ENCODE data around the gene TYW1B.
"Not testable (repeated sequence)": the region's sequence is repeated elsewhere in the genome, so short reads cannot be mapped to it uniquely, and the experiment has no call there.

DNA sequence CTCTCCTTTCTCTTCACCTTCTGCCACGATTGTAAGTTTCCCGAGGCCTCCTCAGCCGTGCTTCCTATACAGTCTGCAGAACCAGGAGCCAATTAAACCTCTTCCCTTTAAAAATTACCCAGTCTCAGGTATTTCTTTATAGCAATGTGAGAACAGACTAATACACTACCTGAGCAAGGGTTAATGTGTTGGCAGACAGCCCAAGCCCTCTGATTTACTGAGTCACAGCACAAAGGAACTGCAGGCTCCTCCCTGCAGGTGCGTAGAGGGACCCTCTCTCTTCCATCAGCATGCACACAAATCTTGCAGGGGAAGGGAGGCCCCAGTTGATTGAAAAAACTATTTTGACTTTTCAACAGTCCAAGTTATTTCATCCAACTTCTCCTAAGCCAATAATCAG lies 271.3 kb downstream of the TYW1B start:
- TF ChIP-seq, protein P1, sequence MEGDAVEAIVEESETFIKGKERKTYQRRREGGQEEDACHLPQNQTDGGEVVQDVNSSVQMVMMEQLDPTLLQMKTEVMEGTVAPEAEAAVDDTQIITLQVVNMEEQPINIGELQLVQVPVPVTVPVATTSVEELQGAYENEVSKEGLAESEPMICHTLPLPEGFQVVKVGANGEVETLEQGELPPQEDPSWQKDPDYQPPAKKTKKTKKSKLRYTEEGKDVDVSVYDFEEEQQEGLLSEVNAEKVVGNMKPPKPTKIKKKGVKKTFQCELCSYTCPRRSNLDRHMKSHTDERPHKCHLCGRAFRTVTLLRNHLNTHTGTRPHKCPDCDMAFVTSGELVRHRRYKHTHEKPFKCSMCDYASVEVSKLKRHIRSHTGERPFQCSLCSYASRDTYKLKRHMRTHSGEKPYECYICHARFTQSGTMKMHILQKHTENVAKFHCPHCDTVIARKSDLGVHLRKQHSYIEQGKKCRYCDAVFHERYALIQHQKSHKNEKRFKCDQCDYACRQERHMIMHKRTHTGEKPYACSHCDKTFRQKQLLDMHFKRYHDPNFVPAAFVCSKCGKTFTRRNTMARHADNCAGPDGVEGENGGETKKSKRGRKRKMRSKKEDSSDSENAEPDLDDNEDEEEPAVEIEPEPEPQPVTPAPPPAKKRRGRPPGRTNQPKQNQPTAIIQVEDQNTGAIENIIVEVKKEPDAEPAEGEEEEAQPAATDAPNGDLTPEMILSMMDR (IDR thresholded peaks at IDR 0.05; ENCODE audit: low read depth, low read length, missing input control), result not testable (repeated sequence)
- TF ChIP-seq, protein P2, sequence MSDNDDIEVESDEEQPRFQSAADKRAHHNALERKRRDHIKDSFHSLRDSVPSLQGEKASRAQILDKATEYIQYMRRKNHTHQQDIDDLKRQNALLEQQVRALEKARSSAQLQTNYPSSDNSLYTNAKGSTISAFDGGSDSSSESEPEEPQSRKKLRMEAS (IDR thresholded peaks at IDR 0.05), result not testable (repeated sequence)
- not testable (repeated sequence) for TF ChIP-seq RAD21 (IDR thresholded peaks at IDR 0.05); EGR1 (IDR thresholded peaks at IDR 0.05; ENCODE audit: low read depth in 2 of 2); YY1 (IDR thresholded peaks at IDR 0.05); HNF4G (IDR thresholded peaks at IDR 0.05); TAF1 (conservative IDR thresholded peaks at IDR 0.05); GABPA (IDR thresholded peaks at IDR 0.05 in 1 of 2, conservative IDR thresholded peaks at IDR 0.05 in 1 of 2)
- TF ChIP-seq, protein P3, sequence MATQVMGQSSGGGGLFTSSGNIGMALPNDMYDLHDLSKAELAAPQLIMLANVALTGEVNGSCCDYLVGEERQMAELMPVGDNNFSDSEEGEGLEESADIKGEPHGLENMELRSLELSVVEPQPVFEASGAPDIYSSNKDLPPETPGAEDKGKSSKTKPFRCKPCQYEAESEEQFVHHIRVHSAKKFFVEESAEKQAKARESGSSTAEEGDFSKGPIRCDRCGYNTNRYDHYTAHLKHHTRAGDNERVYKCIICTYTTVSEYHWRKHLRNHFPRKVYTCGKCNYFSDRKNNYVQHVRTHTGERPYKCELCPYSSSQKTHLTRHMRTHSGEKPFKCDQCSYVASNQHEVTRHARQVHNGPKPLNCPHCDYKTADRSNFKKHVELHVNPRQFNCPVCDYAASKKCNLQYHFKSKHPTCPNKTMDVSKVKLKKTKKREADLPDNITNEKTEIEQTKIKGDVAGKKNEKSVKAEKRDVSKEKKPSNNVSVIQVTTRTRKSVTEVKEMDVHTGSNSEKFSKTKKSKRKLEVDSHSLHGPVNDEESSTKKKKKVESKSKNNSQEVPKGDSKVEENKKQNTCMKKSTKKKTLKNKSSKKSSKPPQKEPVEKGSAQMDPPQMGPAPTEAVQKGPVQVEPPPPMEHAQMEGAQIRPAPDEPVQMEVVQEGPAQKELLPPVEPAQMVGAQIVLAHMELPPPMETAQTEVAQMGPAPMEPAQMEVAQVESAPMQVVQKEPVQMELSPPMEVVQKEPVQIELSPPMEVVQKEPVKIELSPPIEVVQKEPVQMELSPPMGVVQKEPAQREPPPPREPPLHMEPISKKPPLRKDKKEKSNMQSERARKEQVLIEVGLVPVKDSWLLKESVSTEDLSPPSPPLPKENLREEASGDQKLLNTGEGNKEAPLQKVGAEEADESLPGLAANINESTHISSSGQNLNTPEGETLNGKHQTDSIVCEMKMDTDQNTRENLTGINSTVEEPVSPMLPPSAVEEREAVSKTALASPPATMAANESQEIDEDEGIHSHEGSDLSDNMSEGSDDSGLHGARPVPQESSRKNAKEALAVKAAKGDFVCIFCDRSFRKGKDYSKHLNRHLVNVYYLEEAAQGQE (IDR thresholded peaks at IDR 0.05), result not testable (repeated sequence)
